Epithelial cell of proximal tubule (primary cell): ENCODE data around the gene TMEM63C. TPM values are rescaled to one million over a fixed set of nuclear protein-coding genes. Genes with fewer than 3 reads are reported as not detected.

Experiments
- DNase-seq: peaks from one replicate; pipeline ENCODE4 v3.0.0-alpha.2; 2011; ENCODE audit warnings: low read depth
- H3K4me3 ChIP-seq: 2 replicates; pipeline ENCODE4 v1.5.1; 2011; ENCODE audit warnings: low read depth, mild to moderate bottlenecking, low read length
- total RNA-seq: library from RNA; depleted of rRNA; stranded (reverse); fragments of >200 nt; gene quantifications from 2 replicates; pipeline ENCODE4 v1.2.3, GENCODE V29; 2015
- TF ChIP-seq, protein P1 (sequence below): conservative IDR thresholded peaks from 2 replicates; pipeline ENCODE4 v1.5.1; 2012; ENCODE audit warnings: low read depth, mild to moderate bottlenecking, low read length

TMEM63C gene
- total RNA-seq, 1 donor from 2014 or later, result 0.35 TPM

DNA sequence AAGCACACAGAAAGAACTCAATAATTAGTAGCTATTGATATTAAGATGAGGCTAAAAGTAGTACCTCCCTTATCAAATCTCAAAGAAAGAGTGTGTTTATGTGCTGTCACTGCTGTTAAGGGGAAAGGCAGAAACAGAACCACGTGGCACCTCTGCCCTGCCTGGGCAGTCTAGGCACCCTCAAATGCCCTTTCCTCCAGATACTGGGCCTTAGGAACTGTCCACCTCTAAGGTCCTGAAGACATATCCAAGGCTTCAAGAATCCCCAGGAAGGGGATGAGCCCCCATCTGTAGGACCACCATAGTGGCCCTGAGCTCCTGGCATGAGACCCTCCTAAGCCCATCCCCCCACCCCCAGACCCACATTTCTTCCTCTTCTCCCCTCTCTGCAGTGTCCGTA lies 60.4 kb downstream of the TMEM63C start:
- no peak overlapping the region for H3K4me3 ChIP-seq
- TF ChIP-seq, protein P1, sequence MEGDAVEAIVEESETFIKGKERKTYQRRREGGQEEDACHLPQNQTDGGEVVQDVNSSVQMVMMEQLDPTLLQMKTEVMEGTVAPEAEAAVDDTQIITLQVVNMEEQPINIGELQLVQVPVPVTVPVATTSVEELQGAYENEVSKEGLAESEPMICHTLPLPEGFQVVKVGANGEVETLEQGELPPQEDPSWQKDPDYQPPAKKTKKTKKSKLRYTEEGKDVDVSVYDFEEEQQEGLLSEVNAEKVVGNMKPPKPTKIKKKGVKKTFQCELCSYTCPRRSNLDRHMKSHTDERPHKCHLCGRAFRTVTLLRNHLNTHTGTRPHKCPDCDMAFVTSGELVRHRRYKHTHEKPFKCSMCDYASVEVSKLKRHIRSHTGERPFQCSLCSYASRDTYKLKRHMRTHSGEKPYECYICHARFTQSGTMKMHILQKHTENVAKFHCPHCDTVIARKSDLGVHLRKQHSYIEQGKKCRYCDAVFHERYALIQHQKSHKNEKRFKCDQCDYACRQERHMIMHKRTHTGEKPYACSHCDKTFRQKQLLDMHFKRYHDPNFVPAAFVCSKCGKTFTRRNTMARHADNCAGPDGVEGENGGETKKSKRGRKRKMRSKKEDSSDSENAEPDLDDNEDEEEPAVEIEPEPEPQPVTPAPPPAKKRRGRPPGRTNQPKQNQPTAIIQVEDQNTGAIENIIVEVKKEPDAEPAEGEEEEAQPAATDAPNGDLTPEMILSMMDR, result no peak

DNA sequence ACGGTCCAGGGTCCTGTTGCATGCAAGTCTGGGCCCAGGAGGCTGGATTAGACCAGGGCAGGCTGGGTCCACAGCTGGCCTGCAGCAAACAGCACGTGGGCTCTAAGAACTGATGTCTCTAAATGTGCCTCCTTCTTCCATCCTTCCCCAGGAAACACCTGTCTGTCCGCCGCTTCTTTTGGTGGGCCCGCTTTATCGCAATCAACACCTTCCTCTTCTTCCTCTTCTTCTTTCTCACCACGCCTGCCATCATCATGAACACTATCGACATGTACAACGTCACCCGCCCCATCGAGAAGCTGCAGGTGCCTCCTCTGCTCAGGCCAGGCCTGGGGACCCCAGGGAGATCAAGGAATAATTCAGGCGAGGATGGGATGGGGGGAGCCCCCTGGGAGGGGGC lies 61.2 kb downstream of the TMEM63C start:
- TF ChIP-seq, protein P1, result no peak
- H3K4me3 ChIP-seq, result no peak overlapping the region
- no peak for DNase-seq

More for the DNA sequence above, 60.4 kb downstream of the TMEM63C start:
- no peak for DNase-seq

DNA sequence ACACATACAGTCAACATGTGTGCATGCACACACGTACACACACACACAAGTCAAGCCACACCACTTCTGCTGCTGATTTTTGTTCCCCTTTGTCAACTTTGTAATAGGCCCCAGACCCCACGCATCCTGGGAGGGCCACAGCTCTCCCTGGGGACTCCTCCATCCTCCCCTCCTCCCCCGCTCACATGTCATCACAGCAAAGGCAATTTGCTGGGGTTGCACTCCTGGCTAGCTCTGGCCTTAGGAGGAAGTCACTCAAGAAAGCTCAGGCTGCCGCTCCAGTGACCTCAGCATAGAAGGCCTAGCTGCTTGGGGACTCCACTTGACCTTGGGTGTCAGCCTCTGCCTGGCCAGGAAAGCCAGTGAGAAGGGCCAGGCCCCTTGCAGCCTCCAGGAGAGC lies 62.3 kb downstream of the TMEM63C start:
- no peak for DNase-seq
- TF ChIP-seq, protein P1, result no peak
- H3K4me3 ChIP-seq, result no peak overlapping the region

DNA sequence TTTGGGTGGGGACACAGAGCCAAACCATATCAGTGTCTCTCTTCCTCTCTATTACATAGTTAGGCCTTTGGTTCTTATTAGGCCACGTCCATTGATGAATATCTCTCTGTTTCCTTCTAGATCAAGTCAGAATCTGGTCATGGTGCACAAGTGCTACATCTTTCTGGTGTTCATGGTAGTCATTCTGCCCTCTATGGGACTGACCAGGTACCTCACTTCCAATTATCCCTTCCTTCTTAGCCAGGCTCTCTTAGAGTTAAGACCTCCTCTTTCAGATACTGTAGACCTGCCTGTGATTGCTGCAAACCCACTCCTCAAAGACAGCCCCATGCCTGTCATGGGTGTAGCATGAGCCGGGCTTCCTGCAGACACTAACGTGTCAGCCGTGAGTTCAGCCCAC lies 64.2 kb downstream of the TMEM63C start:
- H3K4me3 ChIP-seq, result no peak overlapping the region
- TF ChIP-seq, protein P1, result peak; percentile 21

DNA sequence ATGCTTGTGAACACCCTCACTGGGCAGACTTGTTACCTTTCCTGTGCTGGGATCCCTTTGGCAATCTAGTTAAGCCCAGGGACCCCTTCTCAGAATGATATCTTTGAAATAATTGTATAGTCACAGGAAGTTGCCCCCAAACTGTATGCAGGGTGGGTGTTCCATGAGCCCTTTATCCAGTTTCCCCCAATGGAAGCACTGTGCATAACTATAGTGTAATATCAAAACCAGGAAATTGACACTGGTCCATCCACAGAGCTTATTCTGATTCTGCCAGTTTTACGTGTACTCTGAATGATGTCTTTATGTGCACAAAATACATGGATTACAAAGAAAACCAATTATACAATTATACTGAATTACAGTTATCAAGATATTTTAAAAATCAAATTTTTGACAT lies 65.2 kb downstream of the TMEM63C start:
- TF ChIP-seq, protein P1, result no peak
- no peak for DNase-seq

More for the DNA sequence above, 64.2 kb downstream of the TMEM63C start:
- DNase-seq, result no peak

DNA sequence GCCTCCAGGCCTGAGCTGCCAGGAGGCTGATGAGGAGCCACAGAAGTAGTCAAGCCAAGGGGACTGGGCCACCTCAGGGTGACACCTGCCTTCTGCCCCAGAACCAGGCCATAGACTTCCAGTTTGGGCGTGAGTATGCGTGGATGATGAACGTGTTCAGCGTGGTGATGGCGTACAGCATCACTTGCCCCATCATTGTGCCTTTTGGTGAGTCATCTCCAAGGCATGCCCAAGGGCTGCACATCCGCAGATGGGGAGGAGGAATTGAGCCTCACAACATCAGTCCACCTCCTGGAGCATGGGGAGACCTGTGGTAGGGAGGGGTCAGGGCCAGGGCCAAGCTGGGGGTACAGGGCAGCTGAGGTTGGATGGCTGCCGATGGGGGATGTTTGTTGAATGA lies 67.1 kb downstream of the TMEM63C start:
- TF ChIP-seq, protein P1, result no peak
- no peak for DNase-seq

More for the DNA sequence above, 65.2 kb downstream of the TMEM63C start:
- H3K4me3 ChIP-seq, result no peak overlapping the region

DNA sequence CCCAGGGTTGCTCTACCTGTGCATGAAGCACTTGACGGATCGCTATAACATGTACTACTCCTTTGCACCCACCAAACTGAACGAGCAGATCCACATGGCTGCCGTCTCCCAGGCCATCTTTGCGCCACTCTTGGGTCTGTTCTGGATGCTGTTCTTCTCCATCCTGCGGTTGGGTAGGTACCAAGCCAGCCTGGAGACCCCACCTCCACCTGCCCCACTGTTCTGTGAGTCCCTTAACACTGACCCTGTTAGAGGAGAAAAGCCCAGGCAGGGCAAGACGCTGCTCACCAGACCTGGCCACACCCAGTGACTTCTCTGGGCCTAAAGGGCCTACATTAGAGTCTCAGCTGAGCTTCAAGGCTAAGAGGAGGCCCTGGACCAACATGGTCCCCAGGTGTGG lies 67.7 kb downstream of the TMEM63C start:
- TF ChIP-seq, protein P1, result no peak
- no peak overlapping the region for H3K4me3 ChIP-seq
- no peak for DNase-seq

More for the DNA sequence above, 67.1 kb downstream of the TMEM63C start:
- no peak overlapping the region for H3K4me3 ChIP-seq
